MG63 (cell line): ENCODE results near the gene CAPS. TPM values are rescaled to one million over a fixed set of nuclear protein-coding genes. Genes with fewer than 3 reads are reported as not detected.
"Not testable (repeated sequence)": the region's sequence is repeated elsewhere in the genome, so short reads cannot be mapped to it uniquely, and the experiment has no call there.

Source experiments
- DNase-seq: peaks from one replicate; pipeline ENCODE4 v3.0.0-alpha.2; 2020
- H3K27me3 ChIP-seq: fragments of 250-450 bp; sonication (Bioruptor Pico); 2 replicates; pipeline ENCODE4 v1.5.1; 2020; ENCODE audit warnings: mild to moderate bottlenecking, moderate library complexity
- H3K36me3 ChIP-seq: fragments of 250-450 bp; sonication (Bioruptor Pico); 2 replicates; pipeline ENCODE4 v1.5.1; 2020; ENCODE audit warnings: mild to moderate bottlenecking, moderate library complexity
- H3K4me3 ChIP-seq: fragments of 250-450 bp; sonication (Bioruptor Pico); 2 replicates; pipeline ENCODE4 v1.5.1; 2020; ENCODE audit warnings: mild to moderate bottlenecking, moderate library complexity
- H3K9me3 ChIP-seq: fragments of 250-450 bp; sonication (Bioruptor Pico); 2 replicates; pipeline ENCODE4 v1.5.1; 2020; ENCODE audit warnings: mild to moderate bottlenecking, moderate library complexity
- total RNA-seq: library from RNA; depleted of rRNA; stranded (reverse); fragments of >200 nt; shearing (Covaris generic); gene quantifications from 2 replicates; pipeline ENCODE4 v1.2.3, GENCODE V29; 2014; ENCODE audit warnings: low replicate concordance; rRNA removed

CAPS gene
- 0.30 and 0.36 TPM in 2 replicates for total RNA-seq

GRCh38 chr19:5913739-5914357, at the start of gene CAPS:
TSS of gene CAPS (plus strand) at chr19:5914254. CDS start at chr19:5914407, 153 bp downstream.
- no peaks in the 10 kb centered on the region for H3K36me3 ChIP-seq
- DNase-seq, result peak; percentile 56
- H3K27me3 ChIP-seq, result no peaks in the 10 kb centered on the region
- H3K4me3 ChIP-seq, result no peak within 1 kb of the TSS
- no peaks in the 10 kb centered on the region for H3K9me3 ChIP-seq

- no peaks in the 10 kb centered on the region for H3K27me3 ChIP-seq
- H3K9me3 ChIP-seq, result no peaks in the 10 kb centered on the region
- H3K4me3 ChIP-seq, result no peak overlapping the region
- DNase-seq, result no peak
- no peaks in the 10 kb centered on the region for H3K36me3 ChIP-seq
Measured at GRCh38 chr19:5864725-5865486, 49.1 kb upstream of the CAPS start.

- no peaks in the 10 kb centered on the region for H3K9me3 ChIP-seq
- no peaks in the 10 kb centered on the region for H3K27me3 ChIP-seq
- DNase-seq, result no peak
- no peaks in the 10 kb centered on the region for H3K36me3 ChIP-seq
- no peak overlapping the region for H3K4me3 ChIP-seq
Measured at GRCh38 chr19:5865772-5866171, 48.3 kb upstream of the CAPS start.

- Histone ChIP-seq H3K36me3 (no peaks in the 10 kb centered on the region), H3K27me3 (no peaks in the 10 kb centered on the region), H3K9me3 (no peaks in the 10 kb centered on the region), H3K4me3 (no peak overlapping the region)
- no peak for DNase-seq
Measured at GRCh38 chr19:5867201-5868136, 46.6 kb upstream of the CAPS start.

GRCh38 chr19:5870986-5871394, 43.1 kb upstream of the CAPS start:
- DNase-seq, result no peak
- no peaks in the 10 kb centered on the region for H3K36me3 ChIP-seq
- H3K9me3 ChIP-seq, result no peaks in the 10 kb centered on the region
- no peaks in the 10 kb centered on the region for H3K27me3 ChIP-seq
- no peak overlapping the region for H3K4me3 ChIP-seq

GRCh38 chr19:5873617-5874199, 40.3 kb upstream of the CAPS start:
- no peaks in the 10 kb centered on the region for H3K9me3 ChIP-seq
- no peak overlapping the region for H3K4me3 ChIP-seq
- H3K27me3 ChIP-seq, result no peaks in the 10 kb centered on the region
- H3K36me3 ChIP-seq, result no peaks in the 10 kb centered on the region
- no peak for DNase-seq

- not testable (repeated sequence) for H3K36me3 ChIP-seq, H3K4me3 ChIP-seq, H3K27me3 ChIP-seq, H3K9me3 ChIP-seq, DNase-seq
Measured at GRCh38 chr19:5874496-5874895, 39.6 kb upstream of the CAPS start.

GRCh38 chr19:5877427-5877826, 36.6 kb upstream of the CAPS start:
- Histone ChIP-seq H3K27me3 (no peaks in the 10 kb centered on the region), H3K9me3 (no peaks in the 10 kb centered on the region), H3K36me3 (no peaks in the 10 kb centered on the region), H3K4me3 (no peak overlapping the region)
- no peak for DNase-seq

- DNase-seq, result no peak
- Histone ChIP-seq H3K36me3 (no peaks in the 10 kb centered on the region), H3K27me3 (no peaks in the 10 kb centered on the region), H3K9me3 (no peaks in the 10 kb centered on the region), H3K4me3 (no peak overlapping the region)
Measured at GRCh38 chr19:5877882-5878281, 36.2 kb upstream of the CAPS start.

GRCh38 chr19:5880196-5880595, 33.9 kb upstream of the CAPS start:
- H3K4me3 ChIP-seq, result no peak overlapping the region
- no peaks in the 10 kb centered on the region for H3K9me3 ChIP-seq
- H3K36me3 ChIP-seq, result no peaks in the 10 kb centered on the region
- DNase-seq, result no peak
- H3K27me3 ChIP-seq, result no peaks in the 10 kb centered on the region

- Histone ChIP-seq H3K27me3 (no peaks in the 10 kb centered on the region), H3K9me3 (no peaks in the 10 kb centered on the region), H3K4me3 (no peak overlapping the region), H3K36me3 (no peaks in the 10 kb centered on the region)
- DNase-seq, result peak; percentile 65
Measured at GRCh38 chr19:5880604-5881078, 33.4 kb upstream of the CAPS start.

GRCh38 chr19:5881543-5882299, 32.3 kb upstream of the CAPS start:
- DNase-seq, result no peak
- H3K36me3 ChIP-seq, result no peaks in the 10 kb centered on the region
- no peaks in the 10 kb centered on the region for H3K9me3 ChIP-seq
- H3K4me3 ChIP-seq, result no peak overlapping the region
- no peaks in the 10 kb centered on the region for H3K27me3 ChIP-seq

- DNase-seq, result no peak
Measured at GRCh38 chr19:5882421-5882968, 31.6 kb upstream of the CAPS start.

GRCh38 chr19:5883157-5883873, 30.7 kb upstream of the CAPS start:
- H3K27me3 ChIP-seq, H3K4me3 ChIP-seq, H3K36me3 ChIP-seq, H3K9me3 ChIP-seq: not testable (repeated sequence)
- peak; percentile 38 for DNase-seq

More at GRCh38 chr19:5882421-5882968, 31.6 kb upstream of the CAPS start:
- H3K36me3 ChIP-seq, result no peaks in the 10 kb centered on the region
- H3K27me3 ChIP-seq, result no peaks in the 10 kb centered on the region
- no peaks in the 10 kb centered on the region for H3K9me3 ChIP-seq
- H3K4me3 ChIP-seq, result no peak overlapping the region

GRCh38 chr19:5884065-5884811, 29.8 kb upstream of the CAPS start:
- not testable (repeated sequence) for H3K9me3 ChIP-seq, H3K36me3 ChIP-seq, H3K4me3 ChIP-seq, H3K27me3 ChIP-seq, DNase-seq
